Measurements from ENCODE around the gene MAGI1.
"Not testable (repeated sequence)": the region's sequence is repeated elsewhere in the genome, so short reads cannot be mapped to it uniquely, and the experiment has no call there.

Gene MAGI1

GRCh38 chr3:65575376-65575840, 463.3 kb downstream of the MAGI1 start:
- DNase-seq = no peak

- DNase-seq = no peak
These were observed 465.1 kb downstream of the MAGI1 start for GRCh38 chr3:65573548-65574116.

GRCh38 chr3:65572175-65572777, 466.4 kb downstream of the MAGI1 start:
- DNase-seq = no peak

- no peak for DNase-seq
These were observed 468.8 kb downstream of the MAGI1 start for GRCh38 chr3:65569845-65570405.

GRCh38 chr3:65569129-65569528, 469.6 kb downstream of the MAGI1 start:
- no peak for DNase-seq

GRCh38 chr3:65568497-65568896, 470.2 kb downstream of the MAGI1 start:
- DNase-seq = no peak

GRCh38 chr3:65565744-65566143, 473.0 kb downstream of the MAGI1 start:
- not testable (repeated sequence) for DNase-seq

GRCh38 chr3:65564483-65564882, 474.2 kb downstream of the MAGI1 start:
- DNase-seq = no peak

GRCh38 chr3:65563861-65564260, 474.9 kb downstream of the MAGI1 start:
- no peak for DNase-seq

GRCh38 chr3:65562447-65562846, 476.3 kb downstream of the MAGI1 start:
- DNase-seq = no peak

GRCh38 chr3:65561617-65562016, 477.1 kb downstream of the MAGI1 start:
- DNase-seq = no peak

GRCh38 chr3:65560901-65561300, 477.8 kb downstream of the MAGI1 start:
- DNase-seq = no peak

- DNase-seq = no peak
These were observed 478.6 kb downstream of the MAGI1 start for GRCh38 chr3:65560133-65560532.

- DNase-seq = no peak
These were observed 479.1 kb downstream of the MAGI1 start for GRCh38 chr3:65559643-65560042.

- no peak for DNase-seq
These were observed 479.9 kb downstream of the MAGI1 start for GRCh38 chr3:65558826-65559225.

- no peak for DNase-seq
These were observed 480.7 kb downstream of the MAGI1 start for GRCh38 chr3:65557899-65558564.

GRCh38 chr3:65556934-65557577, 481.7 kb downstream of the MAGI1 start:
- DNase-seq = no peak

GRCh38 chr3:65552434-65552833, 486.3 kb downstream of the MAGI1 start:
- no peak for DNase-seq

- no peak for DNase-seq
These were observed 486.8 kb downstream of the MAGI1 start for GRCh38 chr3:65551945-65552344.

GRCh38 chr3:65550137-65550536, 488.6 kb downstream of the MAGI1 start:
- no peak for DNase-seq

GRCh38 chr3:65549626-65549959, 489.1 kb downstream of the MAGI1 start:
- DNase-seq = no peak

- DNase-seq = peak; percentile 56
These were observed 489.7 kb downstream of the MAGI1 start for GRCh38 chr3:65548848-65549625.

- no peak for DNase-seq
These were observed 493.3 kb downstream of the MAGI1 start for GRCh38 chr3:65545429-65545828.

All from left hindlimb (tissue), 1 donor.